HepG2 (cell line): Measurements from ENCODE around the gene CACNA1D. TPM values are rescaled to one million over a fixed set of nuclear protein-coding genes. Genes with fewer than 3 reads are reported as not detected.

Source experiments
- ATAC-seq: fragments of 200-7000 bp; cut with Tn5 transposase; 3 replicates; pipeline ENCODE4 v1.9.1; 2020; ENCODE audit warnings: mild to moderate bottlenecking, moderate library complexity
- BruUV-seq: library from RNA; stranded (reverse); fragments of 400-500 nt; replicated peaks from 2 replicates; lab custom pipeline; 2021; lab: Mats Ljungman, UMichigan
- CTCF ChIA-PET: fragments of 300-600 bp; formaldehyde crosslinking; extraction: SDS; loops from one replicate; lab custom pipeline; 2021; ENCODE audit warnings: low total read pairs, inconsistent platforms, low intra/inter-chr PET ratio; lab: Yijun Ruan, JAX
- POLR2A ChIA-PET: fragments of 350-600 bp; sonication (Branson Sonifier 250); formaldehyde crosslinking; loops from one replicate; lab custom pipeline; 2020; ENCODE audit warnings: antibody characterized with exemption, inconsistent platforms; lab: Yijun Ruan, JAX
- DNase-seq: peaks from one replicate; pipeline ENCODE4 v3.0.0-alpha.2; 2015; ENCODE audit warnings: low spot score
- FAIRE-seq: peaks from 3 replicates; lab custom pipeline; 2011; peaks lifted over from hg19 to GRCh38; lab: Jason Lieb, UNC
- H2AFZ ChIP-seq: one replicate; pipeline ENCODE4 v1.6.1; 2011; ENCODE audit warnings: low read length, inconsistent platforms
- H3K27ac ChIP-seq: fragments of 300-600 bp; 3 replicates; pipeline ENCODE4 v1.8.0; 2011; ENCODE audit warnings: mixed run types, mild to moderate bottlenecking, mixed read lengths, low read length, inconsistent platforms; ENCODE audit not compliant: insufficient read depth; ENCODE audit errors: extremely low read length
- H3K27me3 ChIP-seq, 2 experiments: fragments of 200-600 bp in 1 of 2; 2 replicates in 1 of 2; 3 replicates in 1 of 2; pipeline versions ENCODE4 v1.6.0 to v1.8.0; 2011; ENCODE audit warnings: low read length in 2 of 2, mild to moderate bottlenecking in 2 of 2, moderate library complexity in 2 of 2, inconsistent platforms in 1 of 2; ENCODE audit not compliant: insufficient read depth in 2 of 2, control insufficient read depth in 1 of 2
- H3K36me3 ChIP-seq, 2 experiments: fragments of 200-600 bp in 1 of 2; replicated peaks in 1 of 2; 2 replicates in 1 of 2; 3 replicates in 1 of 2; pipeline versions ENCODE4 v1.5.1 to v1.8.0; 2011; ENCODE audit warnings: low read length in 2 of 2, inconsistent platforms in 1 of 2; ENCODE audit not compliant: insufficient read depth in 2 of 2, control insufficient read depth in 1 of 2
- H3K4me1 ChIP-seq: 2 replicates; pipeline ENCODE4 v1.5.1; 2012; ENCODE audit warnings: low read length, inconsistent platforms; ENCODE audit not compliant: insufficient read depth
- H3K4me2 ChIP-seq: 2 replicates; pipeline ENCODE4 v1.6.0; 2011; ENCODE audit warnings: low read depth, low read length, inconsistent platforms
- H3K4me3 ChIP-seq, 3 experiments: fragments of 200-600 bp in 1 of 3; sonication (generic), shearing (Covaris generic) in 1 of 3; replicated peaks in 1 of 3; 2 replicates each; pipeline ENCODE4 v1.5.1; 2011 to 2016; ENCODE audit warnings: low read length in 3 of 3, inconsistent platforms in 2 of 3, low read depth in 2 of 3, mild to moderate bottlenecking in 2 of 3, control low read depth in 1 of 3, mixed read lengths in 1 of 3; ENCODE audit not compliant: insufficient read depth in 1 of 3
- H3K79me2 ChIP-seq: one replicate; pipeline ENCODE4 v1.6.1; 2011; ENCODE audit warnings: low read length, inconsistent platforms; ENCODE audit not compliant: insufficient read depth
- H3K9ac ChIP-seq: 2 replicates; pipeline ENCODE4 v1.6.0; 2011; ENCODE audit warnings: mild to moderate bottlenecking, low read depth, low read length, inconsistent platforms; ENCODE audit not compliant: insufficient read depth
- H3K9me3 ChIP-seq: 2 replicates; pipeline ENCODE4 v1.5.1; 2012; ENCODE audit warnings: mild to moderate bottlenecking, low read length
- H4K20me1 ChIP-seq: 2 replicates; pipeline ENCODE4 v1.6.0; 2011; ENCODE audit warnings: inconsistent platforms, mild to moderate bottlenecking, low read length, moderate library complexity; ENCODE audit not compliant: insufficient read depth
- CEBPB ChIP-seq: IDR thresholded peaks from 2 replicates; pipeline ENCODE4 v1.6.1; 2011; ENCODE audit warnings: low read depth, low read length, improper control_type of control experiment, borderline replicate concordance
- CENPX ChIP-seq: sonication (generic); formaldehyde crosslinking; IDR thresholded peaks from 2 replicates; pipeline ENCODE4 v1.9.0; 2021; ENCODE audit warnings: mild to moderate bottlenecking, missing genetic modification reagents, moderate library complexity
- FOXO1 ChIP-seq: sonication (generic); formaldehyde crosslinking; IDR thresholded peaks from 2 replicates; pipeline ENCODE4 v1.4.0; 2020; ENCODE audit warnings: missing genetic modification reagents
- NONO ChIP-seq, 2 experiments: fragments of 450-650 bp in 1 of 2; sonication (generic) in 1 of 2; formaldehyde crosslinking in 1 of 2; IDR thresholded peaks in 1 of 2; conservative IDR thresholded peaks in 1 of 2; 2 replicates each; pipeline versions ENCODE4 v1.6.1 to v1.8.0; 2017 to 2022; ENCODE audit warnings: mild to moderate bottlenecking in 1 of 2, missing genetic modification reagents in 1 of 2, moderate library complexity in 1 of 2
- ZNF143 ChIP-seq: sonication (generic); formaldehyde crosslinking; IDR thresholded peaks from 2 replicates; pipeline ENCODE4 v1.4.0; 2020; ENCODE audit warnings: missing genetic modification reagents
- ZNF446 ChIP-seq: sonication (generic); formaldehyde crosslinking; IDR thresholded peaks from 2 replicates; pipeline ENCODE4 v1.5.0; 2020; ENCODE audit warnings: mild to moderate bottlenecking, missing genetic modification reagents
- ZNF503 ChIP-seq: sonication (generic); formaldehyde crosslinking; IDR thresholded peaks from 2 replicates; pipeline ENCODE4 v1.4.0; 2020; ENCODE audit warnings: missing genetic modification reagents
- WGBS: methylation state at CpG from one replicate; pipeline ENCODE4 v1.1.6; 2017; ENCODE audit warnings: low lambda C conversion rate; 5-methylcytosine and 5-hydroxymethylcytosine counted together
- in situ Hi-C: cut with HindIII; loops from 2 replicates; pipeline ENCODE4 v1.10.0; 2017; ENCODE audit warnings: low pct_unique_long_range_greater_than_20kb; ENCODE audit not compliant: extremely low pct_ligation_motif_present
- intact Hi-C: fragments of 100-400 bp; cut with micrococcal nuclease; formaldehyde crosslinking; loops from one replicate; pipeline ENCODE4 v1.10.0; 2022; ENCODE audit not compliant: unreplicated experiment
- polyA plus RNA-seq, 8 experiments: library from polyadenylated mRNA; depleted of rRNA in 3 of 8; stranded (reverse) in 7 of 8; unstranded in 1 of 8; fragments of >200 nt; fragmentation: Illumina TruSeq in 4 of 8; extraction: Trizol in 4 of 8; gene quantifications; 2 replicates each; pipeline versions ENCODE4 v1.2.1 to v1.2.3, GENCODE V29; 2011 to 2016; ENCODE audit warnings: low read depth in 4 of 8, missing spikeins in 1 of 8, mixed read lengths in 1 of 8; ENCODE audit not compliant: insufficient read depth in 1 of 8
- total RNA-seq, 5 experiments: library from RNA; depleted of rRNA; stranded (reverse); fragments of >200 nt; fragmentation: Illumina TruSeq; extraction: Trizol; gene quantifications; 2 replicates each; pipeline ENCODE4 v1.2.3, GENCODE V29; 2016; ENCODE audit warnings: low read depth in 1 of 5
- TF ChIP-seq, protein P1 (sequence below): sonication (generic); formaldehyde crosslinking; IDR thresholded peaks from 2 replicates; pipeline ENCODE4 v1.5.1; 2020; ENCODE audit warnings: mild to moderate bottlenecking, missing genetic modification reagents, moderate library complexity

CACNA1D gene
- total and polyA plus RNA-seq, 2 of the 13 experiments (the other 11 are each of a cell fraction or from before 2014, with no cell fraction given) = 0.26 to 0.38 TPM

DNA sequence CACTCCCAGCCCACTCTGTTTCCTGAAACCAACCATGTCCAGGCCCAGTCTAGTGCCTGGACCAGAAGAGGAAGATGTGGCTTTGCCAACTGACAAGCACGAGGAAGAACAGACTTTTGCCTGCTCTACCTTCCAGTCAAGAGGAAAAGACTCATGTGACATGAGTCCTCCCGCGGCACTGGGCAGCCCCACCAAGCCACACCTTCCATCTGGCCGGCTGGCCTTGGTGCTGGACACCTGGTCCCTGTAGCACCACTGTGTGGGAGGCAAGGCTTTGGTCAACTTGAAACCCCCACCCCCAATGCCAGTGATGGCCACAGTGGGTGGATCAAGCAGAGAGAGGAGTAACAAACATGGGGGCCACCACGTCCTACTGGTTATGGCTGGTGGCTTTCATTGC is 339.3 kb downstream of the CACNA1D start:
- in situ Hi-C loops (no loop called here), intact Hi-C loops (no loop called here)
- Histone ChIP-seq H3K9ac (no peak overlapping the region), H2AFZ (no peak overlapping the region), H3K79me2 (peaks cover 91% of the 10 kb centered on the region), H3K9me3 (no peaks in the 10 kb centered on the region), H3K4me1 (peaks cover 87% of the 10 kb centered on the region), H3K27me3 (no peaks in the 10 kb centered on the region), H3K36me3 (peaks cover 43 to 74% of the 10 kb centered on the region in 2 experiments), H3K4me2 (no peak overlapping the region), H4K20me1 (peaks cover 55% of the 10 kb centered on the region), H3K27ac (no peak overlapping the region), H3K4me3 (no peak overlapping the region)
- CTCF ChIA-PET = no interaction called here
- no peak; the same call in 2 of the 3 replicates for ATAC-seq
- TF ChIP-seq FOXO1 (CRISPR knock-in tag) (no peak), ZNF143 (no peak), CEBPB (no peak), CENPX (CRISPR knock-in tag) (no peak), ZNF503 (CRISPR knock-in tag) (no peak), ZNF446 (no peak), NONO (IDR thresholded peaks at IDR 0.05) (no peak), NONO (CRISPR knock-in tag; conservative IDR thresholded peaks at IDR 0.05) (0 out of 2 replicates have a peak, but pooled peaks have one; percentile 14)
- TF ChIP-seq, protein P1, sequence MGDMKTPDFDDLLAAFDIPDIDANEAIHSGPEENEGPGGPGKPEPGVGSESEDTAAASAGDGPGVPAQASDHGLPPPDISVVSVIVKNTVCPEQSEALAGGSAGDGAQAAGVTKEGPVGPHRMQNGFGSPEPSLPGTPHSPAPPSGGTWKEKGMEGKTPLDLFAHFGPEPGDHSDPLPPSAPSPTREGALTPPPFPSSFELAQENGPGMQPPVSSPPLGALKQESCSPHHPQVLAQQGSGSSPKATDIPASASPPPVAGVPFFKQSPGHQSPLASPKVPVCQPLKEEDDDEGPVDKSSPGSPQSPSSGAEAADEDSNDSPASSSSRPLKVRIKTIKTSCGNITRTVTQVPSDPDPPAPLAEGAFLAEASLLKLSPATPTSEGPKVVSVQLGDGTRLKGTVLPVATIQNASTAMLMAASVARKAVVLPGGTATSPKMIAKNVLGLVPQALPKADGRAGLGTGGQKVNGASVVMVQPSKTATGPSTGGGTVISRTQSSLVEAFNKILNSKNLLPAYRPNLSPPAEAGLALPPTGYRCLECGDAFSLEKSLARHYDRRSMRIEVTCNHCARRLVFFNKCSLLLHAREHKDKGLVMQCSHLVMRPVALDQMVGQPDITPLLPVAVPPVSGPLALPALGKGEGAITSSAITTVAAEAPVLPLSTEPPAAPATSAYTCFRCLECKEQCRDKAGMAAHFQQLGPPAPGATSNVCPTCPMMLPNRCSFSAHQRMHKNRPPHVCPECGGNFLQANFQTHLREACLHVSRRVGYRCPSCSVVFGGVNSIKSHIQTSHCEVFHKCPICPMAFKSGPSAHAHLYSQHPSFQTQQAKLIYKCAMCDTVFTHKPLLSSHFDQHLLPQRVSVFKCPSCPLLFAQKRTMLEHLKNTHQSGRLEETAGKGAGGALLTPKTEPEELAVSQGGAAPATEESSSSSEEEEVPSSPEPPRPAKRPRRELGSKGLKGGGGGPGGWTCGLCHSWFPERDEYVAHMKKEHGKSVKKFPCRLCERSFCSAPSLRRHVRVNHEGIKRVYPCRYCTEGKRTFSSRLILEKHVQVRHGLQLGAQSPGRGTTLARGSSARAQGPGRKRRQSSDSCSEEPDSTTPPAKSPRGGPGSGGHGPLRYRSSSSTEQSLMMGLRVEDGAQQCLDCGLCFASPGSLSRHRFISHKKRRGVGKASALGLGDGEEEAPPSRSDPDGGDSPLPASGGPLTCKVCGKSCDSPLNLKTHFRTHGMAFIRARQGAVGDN = peak; percentile 38; the same call in 1 of the 2 replicates
- FAIRE-seq = no peak
- WGBS = 92% methylated on average over 5 of the region's 5 CpGs
- POLR2A ChIA-PET = interaction anchor here (9.0 kb wide), 1 partner anchor 9 kb away, joined by 71 read pairs; no protein-coding TSS in a partner anchor
- BruUV-seq = no TSS peak
- DNase-seq = no peak
